ENCODE results near the gene TMEM107. TPM values are rescaled to one million over a fixed set of nuclear protein-coding genes. Genes with fewer than 3 reads are reported as not detected.

TMEM107 gene
- polyA plus RNA-seq, 4 donors: 0.89 to 14.9 (median 7.4) TPM

DNA sequence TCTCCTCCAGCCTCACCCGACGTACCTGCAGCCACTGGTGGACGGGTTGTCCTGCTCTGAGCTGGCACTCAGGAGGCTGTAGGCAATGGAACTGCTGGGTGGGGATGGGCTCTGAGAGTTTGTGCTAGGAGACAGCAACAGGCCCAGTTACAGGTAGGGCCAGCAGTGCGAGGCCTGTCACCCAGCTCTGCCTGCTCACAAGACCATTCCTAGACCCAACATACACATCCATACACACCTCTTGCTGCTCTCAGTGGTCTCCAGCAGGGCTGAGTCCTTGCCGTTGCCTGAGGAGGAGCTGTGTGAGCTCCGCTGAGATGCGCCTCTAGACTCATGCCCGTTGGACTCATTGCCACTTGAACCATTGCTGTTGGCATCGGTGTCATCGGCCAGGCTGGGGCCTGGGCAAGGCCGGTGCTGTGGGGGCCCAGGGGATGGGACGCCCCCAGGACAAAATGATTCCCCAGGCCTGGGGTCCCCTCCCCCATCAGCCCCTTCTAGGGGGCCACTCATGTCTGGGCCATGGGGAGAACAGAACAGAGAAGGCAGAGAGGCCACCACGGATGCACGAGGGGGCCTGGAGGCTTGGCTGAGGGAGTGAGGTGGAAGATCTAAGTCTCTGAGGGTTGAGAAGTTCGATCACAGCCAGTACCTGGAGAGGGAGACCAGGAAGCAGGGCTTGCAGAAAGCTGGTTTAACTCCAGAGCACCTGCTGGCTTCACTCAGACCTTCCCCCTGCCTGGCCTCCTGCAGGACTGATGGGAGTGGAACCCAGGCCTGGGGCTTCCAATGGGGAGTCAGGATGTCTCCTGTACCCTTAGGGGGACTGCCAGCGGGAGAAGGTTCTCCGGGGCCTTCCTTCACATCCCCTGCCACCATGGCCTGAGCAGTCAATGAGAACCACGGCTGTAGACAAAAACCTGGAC is 25.7 kb downstream of the TMEM107 start:
- peaks cover 0 to 51% (median 12%) of the 10 kb centered on the region in 3 donors for H3K4me1 ChIP-seq (ENCODE audit: control insufficient read depth in 3 of 3, insufficient read depth in 2 of 3, low read depth in 1 of 3, low read length in 2 of 3)

GRCh38 chr17:8149419-8150193 is 26.6 kb downstream of the TMEM107 start:
- Histone ChIP-seq H3K4me1 (ENCODE audit: control insufficient read depth in 3 of 3, insufficient read depth in 2 of 3, low read depth in 1 of 3, low read length in 2 of 3) (peaks cover 0 to 43% (median 12%) of the 10 kb centered on the region in 3 donors), H3K27me3 (ENCODE audit: control insufficient read depth in 3 of 3, insufficient read depth in 3 of 3, low read length in 3 of 3) (no peaks in the 10 kb centered on the region), H3K9me3 (ENCODE audit: control insufficient read depth in 2 of 2, insufficient read depth in 1 of 2, low read depth in 1 of 2, low read length in 1 of 2) (no peaks in the 10 kb centered on the region), H3K4me3 (ENCODE audit: low read depth in 1 of 3, low read length in 3 of 3) (no peak overlapping the region), H3K27ac (ENCODE audit: low read depth in 1 of 3, low read length in 2 of 3) (no peak overlapping the region), H3K36me3 (ENCODE audit: control insufficient read depth in 3 of 3, insufficient read depth in 2 of 3, low read depth in 1 of 3, low read length in 3 of 3) (peaks cover 25 to 65% (median 34%) of the 10 kb centered on the region in 3 donors)
- WGBS, 3 donors: 95 to 97% (median 96%) methylated on average over 29 of the region's 29 CpGs
- FAIRE-seq (no peak), DNase-seq (no peak)

More for the DNA sequence above, 25.7 kb downstream of the TMEM107 start:
- Histone ChIP-seq H3K4me3 (ENCODE audit: low read depth in 1 of 3, low read length in 3 of 3) (peak overlapping the region in 2 of 3 donors; percentile 64 to 69), H3K9me3 (ENCODE audit: control insufficient read depth in 2 of 2, insufficient read depth in 1 of 2, low read depth in 1 of 2, low read length in 1 of 2) (no peaks in the 10 kb centered on the region), H3K27ac (ENCODE audit: low read depth in 1 of 3, low read length in 2 of 3) (peak overlapping the region; percentile 90 to 97 (median 92)), H3K27me3 (ENCODE audit: control insufficient read depth in 3 of 3, insufficient read depth in 3 of 3, low read length in 3 of 3) (no peaks in the 10 kb centered on the region), H3K36me3 (ENCODE audit: control insufficient read depth in 3 of 3, insufficient read depth in 2 of 3, low read depth in 1 of 3, low read length in 3 of 3) (peaks cover 24 to 57% (median 29%) of the 10 kb centered on the region in 3 donors)
- FAIRE-seq (no peak), DNase-seq (no peak)
- 77 to 82% (median 81%) methylated on average over 18 of the region's 18 CpGs for WGBS, 3 donors

DNA sequence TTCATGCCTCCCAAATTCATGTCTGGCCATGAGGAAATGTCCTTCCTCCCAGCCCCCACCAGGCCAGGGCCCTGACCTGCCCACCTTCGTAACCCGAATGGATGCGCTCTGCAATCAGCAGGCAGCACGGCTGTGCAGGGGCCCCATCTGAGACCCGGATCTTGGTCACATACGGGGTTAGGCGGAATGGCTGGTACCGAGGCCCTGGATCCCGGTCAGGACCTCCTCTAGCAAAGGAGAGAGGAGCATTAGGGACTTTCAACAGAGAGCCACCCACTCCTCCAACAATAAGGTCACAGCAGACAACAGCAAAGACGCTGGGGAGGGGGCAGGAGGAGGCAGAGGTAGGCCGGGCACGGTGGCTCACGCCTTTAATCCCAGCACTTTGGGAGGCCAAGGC is 27.6 kb downstream of the TMEM107 start:
- Histone ChIP-seq H3K4me1 (ENCODE audit: control insufficient read depth in 3 of 3, insufficient read depth in 2 of 3, low read depth in 1 of 3, low read length in 2 of 3) (peaks cover 0 to 33% (median 12%) of the 10 kb centered on the region in 3 donors), H3K27me3 (ENCODE audit: control insufficient read depth in 3 of 3, insufficient read depth in 3 of 3, low read length in 3 of 3) (no peaks in the 10 kb centered on the region), H3K9me3 (ENCODE audit: control insufficient read depth in 2 of 2, insufficient read depth in 1 of 2, low read depth in 1 of 2, low read length in 1 of 2) (no peaks in the 10 kb centered on the region), H3K36me3 (ENCODE audit: control insufficient read depth in 3 of 3, insufficient read depth in 2 of 3, low read depth in 1 of 3, low read length in 3 of 3) (peaks cover 35 to 75% (median 43%) of the 10 kb centered on the region in 3 donors), H3K4me3 (ENCODE audit: low read depth in 1 of 3, low read length in 3 of 3) (no peak overlapping the region), H3K27ac (ENCODE audit: low read depth in 1 of 3, low read length in 2 of 3) (no peak overlapping the region)
- 93 to 95% (median 95%) methylated on average over 13 of the region's 13 CpGs for WGBS, 3 donors
- FAIRE-seq (no peak), DNase-seq (no peak)

DNA sequence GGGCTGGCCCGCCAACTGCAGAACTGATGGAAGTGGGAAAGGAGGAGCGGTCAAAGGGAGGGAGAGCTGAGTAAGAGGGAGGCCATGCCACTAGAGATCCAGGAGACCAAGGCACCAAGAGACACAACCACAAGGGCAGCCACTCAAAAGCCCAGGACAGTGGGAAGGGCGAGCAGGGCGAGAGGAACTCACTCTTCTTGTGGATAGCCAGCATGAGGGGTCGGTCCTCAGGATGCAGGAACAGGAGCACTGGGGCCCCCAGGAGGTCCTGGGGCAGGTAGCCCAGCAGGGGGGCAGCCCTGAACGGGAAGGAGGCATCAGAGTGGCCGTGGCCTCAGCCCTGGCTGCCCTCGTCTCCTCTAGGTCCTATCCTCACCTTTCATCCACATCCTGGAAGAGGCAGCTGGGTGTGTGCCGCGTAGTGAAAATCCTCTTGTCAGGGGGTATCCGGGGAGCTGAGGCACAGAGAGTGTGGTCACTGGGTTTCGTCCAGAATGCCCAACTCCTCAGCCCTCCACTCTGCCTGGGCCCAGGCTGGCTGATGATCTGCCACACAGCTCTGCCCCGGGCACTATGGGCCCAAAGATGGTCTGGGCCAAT is 28.3 kb downstream of the TMEM107 start:
- Histone ChIP-seq H3K36me3 (ENCODE audit: control insufficient read depth in 3 of 3, insufficient read depth in 2 of 3, low read depth in 1 of 3, low read length in 3 of 3) (peaks cover 38 to 79% (median 46%) of the 10 kb centered on the region in 3 donors), H3K9me3 (ENCODE audit: control insufficient read depth in 2 of 2, insufficient read depth in 1 of 2, low read depth in 1 of 2, low read length in 1 of 2) (no peaks in the 10 kb centered on the region), H3K27me3 (ENCODE audit: control insufficient read depth in 3 of 3, insufficient read depth in 3 of 3, low read length in 3 of 3) (no peaks in the 10 kb centered on the region), H3K4me3 (ENCODE audit: low read depth in 1 of 3, low read length in 3 of 3) (no peak overlapping the region), H3K27ac (ENCODE audit: low read depth in 1 of 3, low read length in 2 of 3) (peak overlapping the region in 1 of 3 donors; percentile 11), H3K4me1 (ENCODE audit: control insufficient read depth in 3 of 3, insufficient read depth in 2 of 3, low read depth in 1 of 3, low read length in 2 of 3) (peaks cover 0 to 26% (median 8%) of the 10 kb centered on the region in 3 donors)
- 92 to 93% (median 92%) methylated on average over 13 of the region's 13 CpGs for WGBS, 3 donors
- DNase-seq (no peak), FAIRE-seq (no peak)

DNA sequence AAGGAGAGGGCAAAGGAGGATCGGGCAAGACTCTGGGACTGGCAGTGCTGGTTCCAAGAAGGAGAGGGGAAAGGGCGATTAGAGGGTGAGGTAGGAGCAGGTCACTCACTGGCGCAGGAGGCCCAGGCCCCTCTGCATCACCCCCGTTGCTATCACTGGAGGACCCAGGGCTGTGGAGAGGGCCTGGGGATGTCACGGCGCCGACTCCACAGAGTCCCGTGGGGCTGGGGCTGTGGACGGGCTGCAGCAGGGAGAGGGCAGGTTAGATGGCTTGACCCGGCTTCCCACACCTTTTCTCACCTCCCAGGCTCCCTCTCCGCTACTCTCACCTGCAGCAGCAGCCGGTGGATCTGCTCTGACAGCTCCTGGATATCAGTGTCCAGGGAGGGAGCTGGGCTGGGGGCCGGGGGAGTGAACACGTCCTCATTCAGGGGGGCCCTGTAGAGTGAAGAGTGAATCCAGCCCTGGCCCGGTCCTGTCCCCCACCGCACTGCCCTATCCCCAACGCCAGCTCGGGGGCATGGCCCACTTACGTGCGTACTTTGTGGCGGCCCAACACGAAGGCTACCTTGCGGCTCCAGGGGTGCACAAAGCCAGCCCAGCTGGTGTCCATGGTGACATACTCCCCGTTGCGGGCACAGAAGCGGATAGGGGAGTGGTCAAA is 28.9 kb downstream of the TMEM107 start:
- DNase-seq (no peak), FAIRE-seq (no peak)
- Histone ChIP-seq H3K4me3 (ENCODE audit: low read depth in 1 of 3, low read length in 3 of 3) (no peak overlapping the region), H3K27me3 (ENCODE audit: control insufficient read depth in 3 of 3, insufficient read depth in 3 of 3, low read length in 3 of 3) (no peaks in the 10 kb centered on the region), H3K4me1 (ENCODE audit: control insufficient read depth in 3 of 3, insufficient read depth in 2 of 3, low read depth in 1 of 3, low read length in 2 of 3) (peaks cover 0 to 20% (median 4%) of the 10 kb centered on the region in 3 donors), H3K27ac (ENCODE audit: low read depth in 1 of 3, low read length in 2 of 3) (no peak overlapping the region), H3K36me3 (ENCODE audit: control insufficient read depth in 3 of 3, insufficient read depth in 2 of 3, low read depth in 1 of 3, low read length in 3 of 3) (peaks cover 42 to 85% (median 48%) of the 10 kb centered on the region in 3 donors), H3K9me3 (ENCODE audit: control insufficient read depth in 2 of 2, insufficient read depth in 1 of 2, low read depth in 1 of 2, low read length in 1 of 2) (no peaks in the 10 kb centered on the region)
- 93 to 94% (median 93%) methylated on average over 26 of the region's 26 CpGs for WGBS, 3 donors

DNA sequence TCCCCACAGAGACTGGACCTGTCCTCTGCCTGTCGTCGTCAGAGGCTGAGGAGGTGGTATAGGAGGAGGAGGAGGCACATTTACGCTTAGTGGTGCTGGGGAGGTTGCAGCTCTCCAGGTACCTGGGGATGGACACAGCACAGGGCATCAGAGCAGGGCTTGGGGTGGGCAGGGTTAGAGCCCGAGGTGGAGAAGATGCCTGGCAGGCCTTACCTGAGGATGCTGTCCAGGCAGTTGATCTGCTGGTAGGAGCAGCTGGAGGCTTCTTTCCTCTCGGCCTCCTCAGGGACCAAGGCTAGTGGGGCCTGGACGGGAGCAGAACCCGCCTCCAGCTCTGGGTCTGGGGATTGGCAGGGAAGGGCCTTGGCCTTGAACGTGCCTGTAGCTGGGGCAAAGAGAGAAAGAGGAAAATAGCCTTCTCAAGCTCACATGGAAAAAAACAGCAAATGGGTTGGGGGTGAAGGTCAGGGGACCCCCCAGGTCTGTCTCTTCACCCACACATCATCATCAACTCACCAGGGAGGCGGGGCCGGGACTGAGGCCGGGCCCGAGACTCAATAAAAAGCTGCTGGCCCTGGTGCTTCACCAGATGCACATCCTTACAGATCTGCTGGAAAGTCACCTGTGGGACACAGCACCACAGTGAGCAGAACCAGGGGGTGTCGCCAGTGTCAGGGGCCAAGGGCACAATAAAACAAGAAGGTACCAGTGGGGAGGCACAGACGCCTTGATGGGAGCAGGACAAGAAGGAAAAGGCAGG is 29.6 kb downstream of the TMEM107 start:
- H3K9me3 ChIP-seq (ENCODE audit: control insufficient read depth in 2 of 2, insufficient read depth in 1 of 2, low read depth in 1 of 2, low read length in 1 of 2): no peaks in the 10 kb centered on the region
- DNase-seq: no peak
- 93 to 97% (median 94%) methylated on average over 12 to 14 of the region's 14 CpGs for WGBS, 3 donors
- H3K36me3 ChIP-seq (ENCODE audit: control insufficient read depth in 3 of 3, insufficient read depth in 2 of 3, low read depth in 1 of 3, low read length in 3 of 3): peaks cover 42 to 92% (median 53%) of the 10 kb centered on the region in 3 donors
- no peak for FAIRE-seq
- peaks cover 0 to 15% (median 4%) of the 10 kb centered on the region in 3 donors for H3K4me1 ChIP-seq (ENCODE audit: control insufficient read depth in 3 of 3, insufficient read depth in 2 of 3, low read depth in 1 of 3, low read length in 2 of 3)
- H3K27me3 ChIP-seq (ENCODE audit: control insufficient read depth in 3 of 3, insufficient read depth in 3 of 3, low read length in 3 of 3): no peaks in the 10 kb centered on the region
- no peak overlapping the region for H3K27ac ChIP-seq (ENCODE audit: low read depth in 1 of 3, low read length in 2 of 3)
- no peak overlapping the region for H3K4me3 ChIP-seq (ENCODE audit: low read depth in 1 of 3, low read length in 3 of 3)

- Histone ChIP-seq H3K36me3 (ENCODE audit: control insufficient read depth in 3 of 3, insufficient read depth in 2 of 3, low read depth in 1 of 3, low read length in 3 of 3) (peaks cover 42 to 97% (median 56%) of the 10 kb centered on the region in 3 donors), H3K9me3 (ENCODE audit: control insufficient read depth in 2 of 2, insufficient read depth in 1 of 2, low read depth in 1 of 2, low read length in 1 of 2) (no peaks in the 10 kb centered on the region), H3K27me3 (ENCODE audit: control insufficient read depth in 3 of 3, insufficient read depth in 3 of 3, low read length in 3 of 3) (no peaks in the 10 kb centered on the region), H3K4me3 (ENCODE audit: low read depth in 1 of 3, low read length in 3 of 3) (no peak overlapping the region), H3K4me1 (ENCODE audit: control insufficient read depth in 3 of 3, insufficient read depth in 2 of 3, low read depth in 1 of 3, low read length in 2 of 3) (peaks cover 0 to 9% (median 4%) of the 10 kb centered on the region in 3 donors), H3K27ac (ENCODE audit: low read depth in 1 of 3, low read length in 2 of 3) (no peak overlapping the region)
- no peak for FAIRE-seq
- WGBS, 3 donors: 94 to 98% (median 95%) methylated on average over 9 to 12 of the region's 12 CpGs
- DNase-seq: no peak
Observed at GRCh38 chr17:8145811-8146210, 30.4 kb downstream of the TMEM107 start.
